Colon (tissue), 2 donors: Measurements from ENCODE around the gene SPRED2.

ENCODE experiments used
- FAIRE-seq: peaks from 2 replicates; lab custom pipeline; 2012; peaks lifted over from hg19 to GRCh38; lab: Jason Lieb, UNC
- donor health status: control.
- donor health status: control.

The SPRED2 gene, protein sequence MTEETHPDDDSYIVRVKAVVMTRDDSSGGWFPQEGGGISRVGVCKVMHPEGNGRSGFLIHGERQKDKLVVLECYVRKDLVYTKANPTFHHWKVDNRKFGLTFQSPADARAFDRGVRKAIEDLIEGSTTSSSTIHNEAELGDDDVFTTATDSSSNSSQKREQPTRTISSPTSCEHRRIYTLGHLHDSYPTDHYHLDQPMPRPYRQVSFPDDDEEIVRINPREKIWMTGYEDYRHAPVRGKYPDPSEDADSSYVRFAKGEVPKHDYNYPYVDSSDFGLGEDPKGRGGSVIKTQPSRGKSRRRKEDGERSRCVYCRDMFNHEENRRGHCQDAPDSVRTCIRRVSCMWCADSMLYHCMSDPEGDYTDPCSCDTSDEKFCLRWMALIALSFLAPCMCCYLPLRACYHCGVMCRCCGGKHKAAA

DNA sequence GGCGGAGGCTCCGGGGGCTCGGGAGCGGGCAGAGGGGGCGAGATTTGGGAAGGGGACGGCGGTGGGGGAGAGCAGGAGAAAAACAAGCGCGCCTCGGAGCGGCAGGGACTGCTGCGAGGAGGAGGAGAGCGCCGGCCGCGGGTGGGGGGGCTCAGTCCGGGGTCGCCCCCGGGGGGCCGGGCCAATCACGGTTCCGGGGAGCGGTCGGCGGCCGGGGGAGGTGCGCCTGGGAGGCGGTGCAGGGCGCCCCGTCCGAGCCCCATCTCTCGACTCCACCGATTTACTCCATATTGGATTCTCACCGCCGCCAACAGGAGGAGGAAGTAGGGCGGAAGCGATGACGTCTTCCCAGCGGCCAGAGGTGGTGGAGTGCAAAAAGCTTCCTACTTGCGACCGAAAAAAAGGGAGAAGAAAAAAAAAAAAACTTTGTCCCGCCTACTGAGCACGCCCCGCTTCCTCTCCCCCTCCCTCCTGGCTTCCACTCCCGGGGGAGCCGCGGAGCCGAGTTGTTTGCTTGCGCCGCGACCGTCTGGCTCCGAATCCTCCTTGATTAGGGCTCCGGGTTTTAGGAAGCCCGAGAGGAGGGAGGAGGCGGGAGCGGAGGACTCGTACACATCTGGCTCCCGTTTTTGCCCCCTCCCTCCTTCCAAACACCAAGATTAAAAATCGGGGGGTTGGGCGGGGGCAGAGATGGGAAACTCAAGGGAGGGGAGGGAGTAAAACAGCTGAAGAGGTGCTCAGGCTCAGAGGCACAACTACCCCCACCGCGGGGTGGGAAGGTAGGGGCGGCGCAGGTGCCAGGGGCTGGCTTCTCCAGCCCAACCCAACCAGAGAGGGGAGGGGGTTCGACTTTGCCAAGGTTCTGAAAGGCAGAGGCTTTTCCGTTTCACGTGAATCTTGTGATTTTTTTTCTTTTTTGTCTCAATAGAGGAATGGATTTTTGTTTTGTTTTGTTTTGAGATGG lies at the start of gene SPRED2:
TSS of gene SPRED2 (minus strand) at position 373 of the 964 bp plus-strand sequence. CDS start 612 bp downstream, outside the sequence.
- no peak for FAIRE-seq

- FAIRE-seq: no peak
These were observed 49.6 kb upstream of the SPRED2 start for GRCh38 chr2:65481961-65482360.

GRCh38 chr2:65479524-65479923 lies 47.1 kb upstream of the SPRED2 start:
- no peak for FAIRE-seq

GRCh38 chr2:65478498-65479135 lies 46.2 kb upstream of the SPRED2 start:
- no peak for FAIRE-seq

DNA sequence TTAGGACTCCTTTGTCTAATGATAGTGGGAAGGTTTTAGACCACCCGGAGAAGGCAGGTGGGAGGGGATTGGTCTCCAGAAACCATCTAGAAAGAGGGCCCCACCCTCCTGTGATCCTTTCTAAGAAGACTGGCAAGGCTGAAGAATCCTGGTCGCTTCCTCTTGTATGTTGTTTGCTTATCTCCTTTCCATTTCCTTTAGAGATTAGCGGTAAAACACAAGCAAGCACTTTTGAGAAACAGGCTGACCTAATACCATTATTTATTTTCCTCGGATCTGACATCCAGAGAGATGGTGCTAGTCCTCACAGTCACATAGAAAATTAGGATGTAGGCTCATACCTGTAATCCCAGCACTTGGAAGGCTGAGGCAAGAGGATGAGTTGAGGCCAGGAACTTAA lies 45.2 kb upstream of the SPRED2 start:
- no peak for FAIRE-seq

DNA sequence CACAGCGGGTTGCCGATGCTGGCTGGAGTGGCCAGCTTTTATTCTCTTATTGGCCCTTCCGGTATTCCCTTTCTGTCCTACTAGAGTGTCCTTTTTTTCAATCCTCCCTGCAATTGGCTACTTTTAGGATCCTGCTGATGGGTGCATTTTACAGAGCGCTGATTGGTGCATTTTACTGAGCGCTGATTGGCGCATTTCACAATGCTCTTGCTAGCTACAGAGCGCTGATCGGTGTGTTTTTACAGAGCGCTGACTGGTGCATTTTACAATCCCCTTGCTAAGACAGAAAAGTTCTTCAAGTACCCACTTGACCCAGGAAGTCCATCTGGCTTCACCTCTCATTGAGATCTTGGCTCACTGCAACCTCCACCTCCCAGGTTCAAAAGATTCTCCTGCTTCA lies 44.4 kb upstream of the SPRED2 start:
- no peak for FAIRE-seq

GRCh38 chr2:65475000-65475399 lies 42.6 kb upstream of the SPRED2 start:
- no peak for FAIRE-seq

GRCh38 chr2:65473045-65473444 lies 40.6 kb upstream of the SPRED2 start:
- no peak for FAIRE-seq

- FAIRE-seq: no peak
These were observed 39.0 kb upstream of the SPRED2 start for GRCh38 chr2:65471409-65471808.

DNA sequence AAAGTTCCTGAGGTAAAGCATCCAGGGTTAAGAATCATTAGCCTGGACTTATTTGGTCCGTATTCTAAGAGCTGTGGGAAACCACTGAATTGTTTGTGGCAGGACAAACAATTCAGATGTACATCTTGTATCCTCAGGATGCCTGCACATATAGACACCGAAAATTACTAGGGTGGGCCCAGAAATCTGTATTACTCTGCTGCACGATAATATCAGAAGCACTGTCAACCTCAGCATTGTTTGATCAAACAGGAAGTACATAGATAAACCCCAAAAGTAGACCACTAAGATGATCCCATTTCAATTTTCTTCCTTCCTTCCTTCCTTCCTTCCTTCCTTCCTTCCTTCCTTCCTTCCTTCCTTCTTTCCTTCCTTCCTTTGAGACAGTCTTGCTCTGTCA lies 34.2 kb upstream of the SPRED2 start:
- FAIRE-seq: no peak

DNA sequence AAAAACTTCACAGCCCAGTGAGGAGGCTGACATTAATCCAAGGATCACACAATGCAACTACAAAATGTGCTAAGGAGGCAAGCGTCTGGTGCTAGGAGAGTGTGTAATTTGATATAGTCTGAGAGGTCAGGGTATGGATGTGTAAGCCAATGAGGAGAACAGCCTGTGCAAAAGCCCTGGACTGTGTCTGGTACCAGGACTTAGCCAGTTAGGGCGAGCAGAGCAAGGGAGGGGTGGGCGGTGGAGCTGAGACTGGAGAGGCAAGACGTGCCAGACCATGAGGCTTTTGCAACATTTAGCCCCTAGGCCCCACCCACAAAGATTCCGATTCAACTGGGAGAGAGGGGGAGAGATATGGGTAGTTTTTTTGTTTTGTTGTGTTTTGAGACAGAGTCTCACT lies 33.5 kb upstream of the SPRED2 start:
- FAIRE-seq: no peak

- no peak for FAIRE-seq
These were observed 32.7 kb upstream of the SPRED2 start for GRCh38 chr2:65465124-65465523.

DNA sequence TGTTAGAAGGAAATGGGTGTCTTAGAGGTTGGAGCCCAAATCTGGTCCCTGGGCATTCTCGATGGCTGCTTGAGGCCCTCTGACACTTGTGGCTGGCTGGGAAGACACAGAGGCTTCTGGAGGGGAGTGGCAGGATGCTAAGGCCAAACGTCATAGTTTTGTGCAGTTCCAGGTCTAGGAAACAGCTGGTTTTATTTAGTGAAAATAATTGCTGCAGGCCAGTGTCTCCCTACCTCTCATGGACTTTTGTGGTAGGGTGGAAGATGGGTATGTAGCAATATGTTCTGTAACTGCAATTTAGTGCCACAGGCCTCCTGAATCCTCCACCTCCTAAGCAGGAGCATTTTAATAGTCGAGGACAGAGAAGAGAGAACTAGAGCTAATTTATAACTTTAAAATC lies 32.2 kb upstream of the SPRED2 start:
- no peak for FAIRE-seq

DNA sequence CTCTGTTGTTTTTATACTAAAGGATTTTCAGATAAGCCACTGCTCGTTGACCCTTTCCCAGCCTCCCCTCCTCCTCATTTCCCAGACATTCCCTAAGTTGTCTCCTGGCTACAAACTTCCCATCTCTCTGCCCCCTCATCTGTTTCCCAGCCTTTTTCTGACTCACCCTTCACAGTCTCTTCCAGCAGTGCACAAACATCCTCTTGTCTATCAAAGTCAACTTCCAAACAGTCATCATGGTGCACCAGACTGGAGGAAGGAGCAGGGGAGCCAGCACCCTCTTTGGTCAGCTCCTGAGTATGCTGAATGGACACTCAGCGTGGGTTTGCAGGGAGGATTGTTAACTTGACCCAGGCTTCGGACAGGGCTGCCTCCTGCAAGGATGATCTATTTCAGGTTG lies 26.6 kb upstream of the SPRED2 start:
- no peak for FAIRE-seq

DNA sequence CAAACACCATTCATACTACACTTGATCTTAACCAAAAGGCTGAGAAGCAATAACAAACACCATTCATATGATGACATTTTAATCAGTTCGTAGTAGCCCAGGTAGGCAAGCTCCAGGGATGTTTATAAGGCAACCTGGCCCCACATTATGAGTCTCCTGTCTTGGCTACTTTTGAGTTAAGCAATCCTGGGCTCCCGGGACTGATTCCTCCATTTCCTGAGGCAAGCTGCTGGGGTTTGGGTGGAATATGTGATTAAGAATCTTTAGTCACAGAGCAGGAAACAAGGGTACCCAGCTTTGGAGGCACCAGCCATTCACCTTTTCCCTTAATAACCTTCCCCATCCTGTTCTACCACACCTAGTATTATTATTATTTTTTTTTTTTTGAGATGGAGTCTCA lies 24.5 kb upstream of the SPRED2 start:
- no peak for FAIRE-seq

GRCh38 chr2:65456064-65456463 lies 23.7 kb upstream of the SPRED2 start:
- FAIRE-seq: no peak

- FAIRE-seq: no peak
These were observed 21.5 kb upstream of the SPRED2 start for GRCh38 chr2:65453916-65454315.

- FAIRE-seq: no peak
These were observed 19.9 kb upstream of the SPRED2 start for GRCh38 chr2:65452150-65452895.

DNA sequence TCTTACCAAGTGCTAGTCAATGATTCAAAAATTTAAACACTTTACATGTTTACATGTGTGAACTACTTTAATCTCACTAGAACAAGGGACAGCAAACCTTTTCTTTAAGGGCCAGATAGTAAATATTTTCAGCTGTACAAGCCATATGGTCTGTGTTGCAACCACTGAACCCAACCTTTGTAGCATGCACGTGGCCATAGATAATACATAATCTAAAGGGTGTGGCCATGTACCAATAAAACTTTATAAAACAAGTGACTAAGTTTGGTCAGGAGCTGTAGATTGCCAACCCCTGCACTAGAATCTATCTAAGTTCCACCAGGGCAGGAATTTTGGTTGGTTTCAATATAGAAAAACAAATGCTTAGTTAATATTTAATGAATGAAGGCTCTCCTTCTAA lies 18.4 kb upstream of the SPRED2 start:
- no peak for FAIRE-seq

GRCh38 chr2:65450393-65450792 lies 18.0 kb upstream of the SPRED2 start:
- FAIRE-seq: no peak

GRCh38 chr2:65443509-65444186 lies 11.2 kb upstream of the SPRED2 start:
- no peak for FAIRE-seq
